Measurements from ENCODE around the gene VWCE.

Gene VWCE

DNA sequence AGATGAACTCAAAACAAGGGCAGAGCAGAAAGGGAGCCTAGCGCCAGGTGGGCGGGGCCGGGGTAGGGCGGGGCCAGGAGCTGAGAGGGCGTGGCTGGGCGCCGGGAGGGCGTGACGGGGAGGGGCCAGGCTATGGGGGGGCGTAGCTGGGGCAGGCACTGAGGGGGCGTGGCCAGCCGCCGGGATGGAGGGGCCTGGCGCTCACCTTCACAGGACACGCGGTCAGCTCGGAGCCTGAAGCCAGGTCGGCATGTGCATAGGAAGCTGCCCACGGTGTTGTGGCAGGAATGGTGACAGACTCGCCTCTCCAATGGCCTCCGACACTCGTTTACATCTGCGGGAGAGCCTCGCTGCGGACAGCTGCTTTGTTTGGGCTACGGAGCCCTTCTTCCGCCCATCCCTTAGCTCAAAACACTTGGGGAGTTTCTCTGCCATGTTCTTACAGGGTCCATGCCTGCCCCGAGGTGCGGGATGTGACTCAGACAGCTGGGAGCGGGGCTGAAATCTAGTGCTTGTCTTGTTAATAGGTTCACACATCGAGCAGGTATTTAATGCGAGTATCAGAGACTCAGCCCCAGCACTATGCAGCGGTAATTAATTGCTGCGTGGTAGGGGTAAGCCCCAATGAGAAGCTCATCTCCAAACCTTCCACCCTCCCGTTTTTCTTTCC is 13.4 kb downstream of the VWCE start:
- no peak overlapping the region for H2AFZ ChIP-seq (ENCODE audit: low read length)
- peaks cover 9% of the 10 kb centered on the region for H3K27me3 ChIP-seq (replicated peaks; ENCODE audit: insufficient read depth, low read length)
- H3K4me2 ChIP-seq (ENCODE audit: low read depth, low read length), result peak overlapping the region; percentile 35
- H4K20me1 ChIP-seq (ENCODE audit: insufficient read depth, low read length), result no peaks in the 10 kb centered on the region
- no peaks in the 10 kb centered on the region for H3K9me2 ChIP-seq (replicated peaks; ENCODE audit: insufficient read depth, low read length)
- H3K9me3 ChIP-seq (replicated peaks; ENCODE audit: insufficient read depth, low read length), result no peaks in the 10 kb centered on the region
- no peaks in the 10 kb centered on the region for H3F3A ChIP-seq (ENCODE audit: insufficient read depth, low read length)
- DNase-seq, result no peak
- H3K4me1 ChIP-seq (ENCODE audit: low read length), result peaks cover 4% of the 10 kb centered on the region; the same call in 1 of the 2 replicates
- H3K36me3 ChIP-seq (replicated peaks; ENCODE audit: insufficient read depth, low read length), result no peaks in the 10 kb centered on the region
- TF ChIP-seq EZH2phosphoT487 (IDR thresholded peaks at IDR 0.05; ENCODE audit: low read length) (no peak), CTCF (IDR thresholded peaks at IDR 0.05; ENCODE audit: low read length) (no peak), EZH2 (optimal IDR thresholded peaks at IDR 0.05; ENCODE audit: low read depth, low read length) (no peak)
- H3K27ac ChIP-seq (ENCODE audit: low read length), result no peak overlapping the region
- H3K4me3 ChIP-seq (ENCODE audit: low read length), result no peak overlapping the region
- H3K9ac ChIP-seq (ENCODE audit: low read length), result no peak overlapping the region
- H3K79me2 ChIP-seq (ENCODE audit: low read length), result no peaks in the 10 kb centered on the region

GRCh38 chr11:61280883-61281580 is 14.1 kb downstream of the VWCE start:
- no peaks in the 10 kb centered on the region for H3K9me2 ChIP-seq (replicated peaks; ENCODE audit: insufficient read depth, low read length)
- TF ChIP-seq EZH2 (optimal IDR thresholded peaks at IDR 0.05; ENCODE audit: low read depth, low read length) (no peak), CTCF (IDR thresholded peaks at IDR 0.05; ENCODE audit: low read length) (no peak), EZH2phosphoT487 (IDR thresholded peaks at IDR 0.05; ENCODE audit: low read length) (no peak)
- no peak for DNase-seq
- no peaks in the 10 kb centered on the region for H4K20me1 ChIP-seq (ENCODE audit: insufficient read depth, low read length)
- peaks cover 4% of the 10 kb centered on the region; the same call in 1 of the 2 replicates for H3K4me1 ChIP-seq (ENCODE audit: low read length)
- no peak overlapping the region for H3K4me3 ChIP-seq (ENCODE audit: low read length)
- no peak overlapping the region for H2AFZ ChIP-seq (ENCODE audit: low read length)
- H3K27ac ChIP-seq (ENCODE audit: low read length), result no peak overlapping the region
- no peak overlapping the region for H3K9ac ChIP-seq (ENCODE audit: low read length)
- peaks cover 9% of the 10 kb centered on the region for H3K27me3 ChIP-seq (replicated peaks; ENCODE audit: insufficient read depth, low read length)
- H3K4me2 ChIP-seq (ENCODE audit: low read depth, low read length), result peak overlapping the region; percentile 35
- no peaks in the 10 kb centered on the region for H3K36me3 ChIP-seq (replicated peaks; ENCODE audit: insufficient read depth, low read length)
- H3F3A ChIP-seq (ENCODE audit: insufficient read depth, low read length), result no peaks in the 10 kb centered on the region
- no peaks in the 10 kb centered on the region for H3K9me3 ChIP-seq (replicated peaks; ENCODE audit: insufficient read depth, low read length)
- H3K79me2 ChIP-seq (ENCODE audit: low read length), result no peaks in the 10 kb centered on the region

DNA sequence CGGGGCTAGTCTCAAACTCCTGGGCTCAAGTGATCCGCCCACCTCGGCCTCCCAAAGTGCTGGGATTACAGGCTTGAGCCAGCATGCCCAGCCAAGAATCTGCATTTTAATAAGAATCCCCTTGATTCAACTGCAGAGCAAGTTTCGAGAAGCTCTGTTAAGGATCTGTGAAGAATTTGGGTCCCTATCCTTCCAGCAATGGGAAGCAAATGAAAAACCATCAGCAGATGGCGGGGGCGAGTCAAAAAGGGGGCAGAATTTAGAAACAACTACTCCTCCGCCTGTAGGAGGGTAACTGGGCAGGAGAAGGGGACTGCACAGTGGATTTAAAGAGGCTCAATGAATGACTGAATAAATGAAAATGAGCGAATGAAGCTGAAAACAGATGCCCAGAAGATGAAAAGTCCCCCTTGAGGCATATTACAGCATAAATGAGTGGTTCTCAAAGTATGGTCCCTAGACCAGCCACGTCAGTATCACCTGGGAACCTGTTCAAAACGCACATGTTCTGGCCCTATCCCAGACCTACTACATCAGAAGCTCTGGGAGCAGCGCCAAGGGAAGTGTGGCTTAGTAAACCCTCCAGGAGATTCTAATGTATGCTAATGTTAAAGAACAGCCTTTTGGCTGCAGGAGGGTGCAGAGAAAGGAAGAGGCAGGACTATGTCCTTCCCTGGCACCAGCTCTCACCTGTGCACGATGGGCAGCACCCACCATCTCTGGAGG is 15.0 kb downstream of the VWCE start:
- no peaks in the 10 kb centered on the region for H3K79me2 ChIP-seq (ENCODE audit: low read length)
- no peak overlapping the region for H2AFZ ChIP-seq (ENCODE audit: low read length)
- H3K9me2 ChIP-seq (replicated peaks; ENCODE audit: insufficient read depth, low read length), result no peaks in the 10 kb centered on the region
- H3K36me3 ChIP-seq (replicated peaks; ENCODE audit: insufficient read depth, low read length), result no peaks in the 10 kb centered on the region
- H3K27me3 ChIP-seq (replicated peaks; ENCODE audit: insufficient read depth, low read length), result peaks cover 11% of the 10 kb centered on the region
- peaks cover 4% of the 10 kb centered on the region; the same call in 1 of the 2 replicates for H3K4me1 ChIP-seq (ENCODE audit: low read length)
- H3K9ac ChIP-seq (ENCODE audit: low read length), result no peak overlapping the region
- H3K27ac ChIP-seq (ENCODE audit: low read length), result no peak overlapping the region
- no peaks in the 10 kb centered on the region for H4K20me1 ChIP-seq (ENCODE audit: insufficient read depth, low read length)
- H3K4me2 ChIP-seq (ENCODE audit: low read depth, low read length), result no peak overlapping the region
- no peaks in the 10 kb centered on the region for H3K9me3 ChIP-seq (replicated peaks; ENCODE audit: insufficient read depth, low read length)
- no peaks in the 10 kb centered on the region for H3F3A ChIP-seq (ENCODE audit: insufficient read depth, low read length)
- no peak overlapping the region for H3K4me3 ChIP-seq (ENCODE audit: low read length)
- TF ChIP-seq CTCF (IDR thresholded peaks at IDR 0.05; ENCODE audit: low read length), result no peak
- no peak for TF ChIP-seq EZH2 (optimal IDR thresholded peaks at IDR 0.05; ENCODE audit: low read depth, low read length)
- no peak for TF ChIP-seq EZH2phosphoT487 (IDR thresholded peaks at IDR 0.05; ENCODE audit: low read length)
- no peak for DNase-seq

Measured in MM.1S (cell line).